GM06990 (cell line): ENCODE measurements around the gene ST8SIA1.

Source experiments
- DNase-seq: peaks from one replicate; pipeline ENCODE4 v3.0.0-alpha.2; 2011; ENCODE audit not compliant: insufficient read length; ENCODE audit errors: extremely low read depth
- H3K27me3 ChIP-seq: replicated peaks from 2 replicates; pipeline ENCODE4 v1.6.0; 2011; ENCODE audit warnings: low read length; ENCODE audit not compliant: control insufficient read depth, insufficient read depth
- H3K36me3 ChIP-seq: 2 replicates; pipeline ENCODE4 v1.5.1; 2011; ENCODE audit warnings: low read length; ENCODE audit not compliant: control insufficient read depth, insufficient read depth
- H3K4me3 ChIP-seq: replicated peaks from 2 replicates; pipeline ENCODE4 v1.5.1; 2011; ENCODE audit warnings: low read depth, mild to moderate bottlenecking, control low read depth, low read length
- TF ChIP-seq, protein P1 (sequence below): IDR thresholded peaks from 2 replicates; pipeline ENCODE4 v1.5.1; 2011; ENCODE audit warnings: low read length, control low read depth, mild to moderate bottlenecking, inconsistent platforms; ENCODE audit not compliant: insufficient read depth, poor library complexity, severe bottlenecking

ST8SIA1 gene

DNA sequence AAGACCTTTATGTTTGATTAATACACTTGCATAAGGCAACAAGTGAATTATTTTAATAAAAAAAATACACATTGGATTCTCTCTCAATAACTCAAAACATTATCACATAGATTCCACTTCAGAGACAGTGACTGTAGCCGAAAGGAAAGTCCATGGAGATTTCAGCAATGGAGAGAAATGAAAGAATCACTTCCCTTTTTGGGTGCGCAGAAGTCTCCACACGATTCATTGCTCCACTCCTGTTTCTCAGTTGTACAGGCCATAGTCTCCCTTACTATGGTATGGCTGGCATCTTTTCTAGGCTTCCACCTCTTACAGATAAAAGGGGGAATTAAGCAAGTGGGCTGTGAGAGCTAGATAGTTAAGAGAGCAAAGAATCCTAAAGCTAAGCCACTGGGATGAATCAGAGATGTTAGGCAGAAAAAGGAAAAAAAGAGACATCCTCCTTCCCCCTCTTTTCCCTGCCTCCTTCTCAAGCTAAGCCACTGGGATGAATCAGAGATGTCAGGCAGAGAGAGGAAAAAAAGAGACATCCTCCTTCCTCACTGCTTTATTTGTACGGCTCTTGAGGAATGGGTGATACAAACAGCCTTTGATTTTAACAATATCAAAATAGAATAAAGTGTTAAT is 16.3 kb downstream of the ST8SIA1 start:
- TF ChIP-seq, protein P1, sequence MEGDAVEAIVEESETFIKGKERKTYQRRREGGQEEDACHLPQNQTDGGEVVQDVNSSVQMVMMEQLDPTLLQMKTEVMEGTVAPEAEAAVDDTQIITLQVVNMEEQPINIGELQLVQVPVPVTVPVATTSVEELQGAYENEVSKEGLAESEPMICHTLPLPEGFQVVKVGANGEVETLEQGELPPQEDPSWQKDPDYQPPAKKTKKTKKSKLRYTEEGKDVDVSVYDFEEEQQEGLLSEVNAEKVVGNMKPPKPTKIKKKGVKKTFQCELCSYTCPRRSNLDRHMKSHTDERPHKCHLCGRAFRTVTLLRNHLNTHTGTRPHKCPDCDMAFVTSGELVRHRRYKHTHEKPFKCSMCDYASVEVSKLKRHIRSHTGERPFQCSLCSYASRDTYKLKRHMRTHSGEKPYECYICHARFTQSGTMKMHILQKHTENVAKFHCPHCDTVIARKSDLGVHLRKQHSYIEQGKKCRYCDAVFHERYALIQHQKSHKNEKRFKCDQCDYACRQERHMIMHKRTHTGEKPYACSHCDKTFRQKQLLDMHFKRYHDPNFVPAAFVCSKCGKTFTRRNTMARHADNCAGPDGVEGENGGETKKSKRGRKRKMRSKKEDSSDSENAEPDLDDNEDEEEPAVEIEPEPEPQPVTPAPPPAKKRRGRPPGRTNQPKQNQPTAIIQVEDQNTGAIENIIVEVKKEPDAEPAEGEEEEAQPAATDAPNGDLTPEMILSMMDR = no peak
- DNase-seq = no peak
- Histone ChIP-seq H3K4me3 (no peak overlapping the region), H3K36me3 (no peaks in the 10 kb centered on the region), H3K27me3 (no peaks in the 10 kb centered on the region; the same call in none of the 2 replicates)

GRCh38 chr12:22313963-22314330 is 20.6 kb downstream of the ST8SIA1 start:
- DNase-seq = no peak
- TF ChIP-seq, protein P1 = no peak
- H3K36me3 ChIP-seq = no peaks in the 10 kb centered on the region
- no peak overlapping the region for H3K4me3 ChIP-seq
- H3K27me3 ChIP-seq = no peaks in the 10 kb centered on the region; the same call in 1 of the 2 replicates

GRCh38 chr12:22313286-22313962 is 21.1 kb downstream of the ST8SIA1 start:
- TF ChIP-seq, protein P1 = no peak
- Histone ChIP-seq H3K4me3 (no peak overlapping the region), H3K27me3 (no peaks in the 10 kb centered on the region; the same call in 1 of the 2 replicates), H3K36me3 (no peaks in the 10 kb centered on the region)
- DNase-seq = no peak

DNA sequence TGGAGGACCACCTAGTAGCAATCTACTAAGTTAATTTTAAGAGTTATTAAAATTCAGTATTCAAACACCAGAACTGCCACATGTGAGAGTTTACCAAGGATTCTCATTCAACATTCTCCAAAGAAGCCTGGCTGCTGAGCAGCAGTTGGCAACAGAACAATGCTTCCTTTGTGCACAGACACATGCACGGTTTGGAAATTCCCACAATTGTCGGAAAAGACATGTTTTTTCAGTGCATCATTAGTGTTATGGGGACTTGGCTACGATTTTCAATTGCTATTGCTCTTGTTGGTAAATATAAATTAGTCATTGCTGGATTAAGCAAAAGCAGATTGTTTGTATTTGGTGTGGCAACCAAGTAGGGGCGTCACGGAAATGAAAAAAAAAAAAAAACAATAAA is 22.2 kb downstream of the ST8SIA1 start:
- no peak for DNase-seq
- no peak overlapping the region for H3K4me3 ChIP-seq
- H3K36me3 ChIP-seq = no peaks in the 10 kb centered on the region
- H3K27me3 ChIP-seq = no peaks in the 10 kb centered on the region; the same call in 1 of the 2 replicates
- TF ChIP-seq, protein P1 = no peak

- TF ChIP-seq, protein P1 = no peak
- no peaks in the 10 kb centered on the region for H3K36me3 ChIP-seq
- no peak for DNase-seq
- no peaks in the 10 kb centered on the region for H3K27me3 ChIP-seq
- no peak overlapping the region for H3K4me3 ChIP-seq
These were observed 23.8 kb downstream of the ST8SIA1 start for GRCh38 chr12:22310709-22311108.
